DMS79 treated with DMSO at 0.1 percent for 48 hours (cell line): ENCODE data around the gene SCUBE2.
"Not testable (repeated sequence)": the region's sequence is repeated elsewhere in the genome, so short reads cannot be mapped to it uniquely, and the experiment has no call there.

Experiments
- DNase-seq: peaks from one replicate; lab custom pipeline; 2025; lab: John Stamatoyannopoulos, UW

Gene SCUBE2

DNA sequence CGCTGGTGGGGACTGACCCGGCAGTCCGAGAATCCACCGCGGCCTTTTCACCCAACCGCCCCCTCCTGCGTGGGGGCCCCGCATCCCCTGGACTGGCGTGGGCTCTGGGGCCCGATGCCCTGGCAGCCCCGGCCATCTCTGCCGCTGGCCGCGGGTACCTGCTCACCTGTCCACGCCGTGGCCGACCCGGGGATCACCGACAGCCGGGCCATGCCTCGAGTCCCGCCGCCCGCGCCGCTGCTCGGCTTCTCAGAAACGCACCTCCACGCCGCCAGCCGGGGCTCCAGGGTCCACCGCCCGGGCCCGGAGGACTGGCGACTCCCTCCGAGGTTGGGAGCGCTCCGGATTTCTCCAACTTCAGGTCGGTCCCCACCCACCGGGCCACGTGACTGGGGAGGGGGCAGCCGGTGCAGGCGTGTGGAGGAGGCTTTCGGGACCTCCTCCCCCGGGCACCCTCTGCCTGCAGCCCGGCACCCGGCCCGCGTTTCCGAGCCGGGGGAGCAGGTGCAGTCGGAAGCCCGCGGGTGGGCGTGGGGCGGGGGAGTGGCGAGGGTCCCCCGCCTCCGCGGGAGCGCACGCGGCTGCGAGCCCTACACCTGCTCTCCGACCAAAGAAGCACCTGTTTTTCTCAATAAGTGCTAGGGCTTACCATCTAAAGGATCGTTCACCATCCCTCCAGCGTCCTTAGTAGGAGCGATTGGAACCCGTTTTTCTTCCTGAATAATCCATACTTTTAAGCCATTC, 87.0 kb downstream of the SCUBE2 start:
- DNase-seq, result peak; percentile 41

DNA sequence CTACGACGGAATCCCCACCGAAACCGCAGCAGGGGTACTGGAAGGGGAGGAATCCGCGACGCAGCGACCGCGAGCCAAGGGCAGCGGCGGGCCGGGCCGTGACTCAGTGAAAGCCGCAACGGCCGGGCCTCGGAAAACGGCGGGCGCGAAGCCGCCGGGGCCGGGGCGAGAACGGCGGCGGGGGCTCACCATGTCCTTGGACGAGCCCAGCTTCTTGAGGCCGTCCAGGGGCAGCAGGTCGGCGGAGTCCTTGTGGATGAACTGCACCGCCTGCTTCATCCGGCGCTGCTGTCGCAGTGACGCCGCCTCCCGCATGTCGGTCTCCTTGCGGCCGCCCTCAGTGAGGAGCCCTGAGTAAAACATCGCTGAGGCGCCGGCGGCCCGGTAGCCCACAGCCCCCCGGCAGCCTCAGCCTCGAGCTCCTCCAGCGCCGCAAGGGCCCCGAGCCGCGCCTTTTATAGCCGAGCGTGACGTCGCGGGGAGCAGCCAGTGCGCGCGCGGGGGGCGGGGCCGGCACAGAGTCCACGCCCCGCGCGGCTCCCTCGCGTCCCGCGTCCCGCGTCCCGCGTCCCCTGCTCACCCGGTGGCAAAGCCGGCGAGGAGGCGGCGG, 87.7 kb downstream of the SCUBE2 start, which contains the start of gene NRIP3:
NRIP3 (minus strand) TSS at position 429 of the 610 bp plus-strand sequence; CDS start at position 363, 66 bp downstream.
- peak; percentile 26 for DNase-seq

DNA sequence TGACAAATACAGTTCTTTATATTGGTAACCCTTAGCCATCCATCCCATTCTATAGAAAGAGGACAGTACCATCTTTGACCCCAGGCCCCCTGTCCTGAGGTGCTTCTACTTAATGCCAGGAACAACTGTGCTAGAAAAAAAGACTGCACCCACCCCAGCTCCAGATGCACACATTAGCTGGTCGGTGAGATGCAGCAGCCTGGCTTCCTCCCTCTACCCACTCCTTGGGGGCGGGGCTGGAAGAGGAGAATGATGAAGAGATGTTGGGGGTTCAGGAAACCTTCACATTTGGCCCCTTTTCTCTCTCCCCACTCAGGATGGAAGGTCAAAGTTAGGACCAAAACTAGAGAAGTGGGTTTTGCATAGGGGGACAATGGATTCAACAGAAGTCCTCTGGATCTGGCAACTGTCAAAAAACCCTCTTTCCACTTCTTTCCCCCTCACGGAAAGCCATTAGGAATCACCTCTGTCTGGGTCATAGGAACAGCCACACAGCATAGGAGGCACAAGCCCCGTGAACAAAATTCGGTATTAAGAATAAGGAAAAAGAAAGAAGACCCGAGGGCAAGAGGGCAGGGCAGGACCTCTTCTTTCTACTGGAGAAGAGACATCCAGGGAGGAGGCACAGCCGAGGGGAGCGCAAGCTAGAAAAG, 88.4 kb downstream of the SCUBE2 start:
- DNase-seq, result peak; percentile 15

DNA sequence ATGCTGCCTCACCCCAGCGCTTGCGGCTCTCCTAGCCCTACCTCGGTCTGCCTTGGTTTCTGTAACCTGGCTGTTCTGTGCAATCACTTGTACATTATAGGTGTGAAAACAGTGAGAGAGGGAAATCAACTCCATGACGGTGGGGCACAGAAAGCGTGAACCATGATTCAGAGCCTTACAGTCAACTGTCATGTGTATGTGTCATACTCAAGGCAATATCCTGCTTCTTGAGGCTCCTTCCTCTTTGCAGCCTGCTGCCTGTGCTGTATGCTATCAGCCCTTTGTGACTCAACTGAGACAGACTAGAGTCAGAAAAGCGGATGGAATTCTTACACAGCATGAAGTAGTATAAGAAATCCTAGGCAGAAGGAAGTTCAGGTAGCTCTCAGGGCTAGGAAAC, 89.7 kb downstream of the SCUBE2 start:
- no peak for DNase-seq

GRCh38 chr11:8998017-8998416, 93.4 kb downstream of the SCUBE2 start:
- no peak for DNase-seq

DNA sequence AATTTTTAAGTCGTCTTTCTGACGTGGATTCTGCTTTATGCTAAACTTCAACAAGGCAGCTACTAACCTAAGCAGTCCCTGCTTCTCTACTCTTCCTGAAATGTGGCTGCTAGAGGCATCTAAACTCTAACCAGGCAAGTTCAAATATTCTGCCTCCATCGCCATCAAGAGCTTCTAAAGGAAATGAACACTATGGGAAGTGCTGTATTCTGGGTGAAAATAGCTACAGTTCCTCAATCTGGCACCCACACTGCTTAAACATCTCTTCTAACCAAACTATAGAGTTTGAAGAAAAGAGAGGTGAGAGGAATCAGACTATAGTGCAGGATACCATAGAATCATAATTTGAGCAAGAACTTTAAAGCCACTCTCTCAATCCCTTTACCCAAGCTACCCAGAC, 93.9 kb downstream of the SCUBE2 start:
- no peak for DNase-seq

GRCh38 chr11:8989453-8989852, 101.9 kb downstream of the SCUBE2 start:
- no peak for DNase-seq

GRCh38 chr11:8988329-8989234, 102.8 kb downstream of the SCUBE2 start:
- DNase-seq, result no peak

- DNase-seq, result no peak
These were observed 104.0 kb downstream of the SCUBE2 start for GRCh38 chr11:8987446-8987845.

GRCh38 chr11:8986772-8987171, 104.6 kb downstream of the SCUBE2 start:
- DNase-seq, result not testable (repeated sequence)

- no peak for DNase-seq
These were observed 105.9 kb downstream of the SCUBE2 start for GRCh38 chr11:8985462-8985861.

DNA sequence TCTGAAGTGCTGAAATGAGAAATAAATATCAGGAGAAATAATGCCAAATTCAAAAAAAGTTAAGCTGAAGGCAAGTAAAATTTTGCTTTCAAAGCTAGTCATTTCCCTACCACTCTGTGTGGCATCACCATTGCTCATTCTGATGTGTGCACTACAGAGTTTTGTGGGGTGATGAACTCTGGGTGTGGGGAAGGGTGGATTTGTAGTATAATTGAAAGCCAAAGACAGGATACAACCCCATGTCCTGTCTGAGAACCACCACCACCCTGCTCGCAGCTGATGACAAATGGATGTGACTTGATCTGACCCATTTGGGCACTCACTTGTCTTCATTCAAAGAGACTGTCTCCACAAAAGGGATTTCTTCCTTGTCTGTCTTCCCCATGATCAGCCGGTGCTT, 107.8 kb downstream of the SCUBE2 start:
- DNase-seq, result no peak

- no peak for DNase-seq
These were observed 110.9 kb downstream of the SCUBE2 start for GRCh38 chr11:8980485-8980884.

DNA sequence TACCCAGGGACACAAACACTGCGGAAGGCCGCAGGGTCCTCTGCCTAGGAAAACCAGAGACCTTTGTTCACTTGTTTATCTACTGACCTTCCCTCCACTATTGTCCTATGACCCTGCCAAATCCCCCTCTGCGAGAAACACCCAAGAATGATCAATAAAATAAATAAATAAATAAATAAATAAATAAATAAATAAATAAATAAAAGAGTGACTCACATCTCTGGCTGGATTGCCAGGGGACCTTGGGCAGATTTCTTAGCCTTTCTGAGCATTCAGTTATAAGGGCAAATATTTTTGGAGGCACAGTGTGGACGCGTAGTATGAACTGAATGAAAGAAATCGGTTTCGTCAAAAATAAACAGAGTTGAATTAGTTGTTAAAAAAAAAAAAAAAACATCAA, 112.0 kb downstream of the SCUBE2 start:
- not testable (repeated sequence) for DNase-seq

- DNase-seq, result no peak
These were observed 118.3 kb downstream of the SCUBE2 start for GRCh38 chr11:8973121-8973520.

GRCh38 chr11:8971924-8972316, 119.5 kb downstream of the SCUBE2 start:
- no peak for DNase-seq

DNA sequence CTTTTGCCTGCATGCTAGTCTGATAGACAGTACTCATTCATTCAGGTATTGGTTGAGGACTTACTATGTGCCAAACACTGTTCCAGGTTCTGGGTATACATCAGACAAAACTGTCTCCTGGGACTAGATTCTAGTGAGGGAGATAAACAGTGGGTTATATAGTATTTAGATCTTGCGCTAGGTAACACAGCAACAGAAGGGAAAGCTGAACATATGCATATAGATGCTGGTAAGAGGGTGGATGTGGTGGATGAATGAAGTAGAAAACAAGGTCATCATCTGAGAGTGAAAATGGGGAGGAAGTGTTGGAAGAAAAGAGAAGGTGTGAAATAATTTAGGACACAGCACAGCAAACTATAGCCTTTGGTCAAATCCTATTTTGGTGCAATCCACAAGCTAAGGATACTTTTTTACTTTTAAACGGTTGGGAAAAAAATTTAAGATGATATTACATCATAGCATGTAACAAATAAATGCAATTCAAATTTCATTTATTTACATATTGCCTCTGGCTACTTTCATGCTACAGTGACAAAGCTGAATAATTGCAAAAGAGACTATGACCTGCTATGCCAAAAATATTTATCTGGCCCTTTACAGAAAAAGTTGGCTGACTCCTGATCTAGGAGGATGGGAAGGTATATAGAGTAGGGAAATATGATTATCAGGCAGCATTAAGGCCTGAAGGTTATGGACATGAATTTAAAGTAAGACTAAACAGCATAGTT, 120.0 kb downstream of the SCUBE2 start:
- DNase-seq, result no peak
